NOMO-1 (cell line): ENCODE measurements around the gene CD300E.
A peak's percentile ranks its signal among the peaks of the same experiment; 100 is the strongest.
"Not testable (repeated sequence)": the region's sequence is repeated elsewhere in the genome, so short reads cannot be mapped to it uniquely, and the experiment has no call there.

Experiments used
- DNase-seq, 2 experiments: peaks; one replicate each; lab custom pipeline; 2025; ENCODE audit not compliant: unreplicated experiment in 2 of 2; lab: John Stamatoyannopoulos, UW

CD300E gene

GRCh38 chr17:74636541-74637085 lies 13.1 kb upstream of the CD300E start:
- DNase-seq = not testable (repeated sequence)

- no peak for DNase-seq
Measured at GRCh38 chr17:74635418-74635817, 11.9 kb upstream of the CD300E start.

GRCh38 chr17:74633326-74633725 lies 9.8 kb upstream of the CD300E start:
- no peak for DNase-seq

GRCh38 chr17:74632617-74633016 lies 9.1 kb upstream of the CD300E start:
- peak in 1 of 2 experiments; percentile 17 for DNase-seq

GRCh38 chr17:74631468-74632450 lies 8.2 kb upstream of the CD300E start:
- DNase-seq = peak; percentile 87 to 98

GRCh38 chr17:74630251-74630650 lies 6.7 kb upstream of the CD300E start:
- not testable (repeated sequence) for DNase-seq

- DNase-seq = no peak
Measured at GRCh38 chr17:74625661-74626060, 2.1 kb upstream of the CD300E start.

- DNase-seq = no peak
Measured at GRCh38 chr17:74624131-74624530, 593 bp upstream of the CD300E start.

GRCh38 chr17:74619077-74619673 lies 4.4 kb downstream of the CD300E start:
- no peak for DNase-seq

GRCh38 chr17:74618451-74618850 lies 5.1 kb downstream of the CD300E start:
- no peak for DNase-seq

- DNase-seq = no peak
Measured at GRCh38 chr17:74616696-74617095, 6.8 kb downstream of the CD300E start.

GRCh38 chr17:74612046-74612445 lies 11.5 kb downstream of the CD300E start:
- no peak for DNase-seq

- DNase-seq = no peak
Measured at GRCh38 chr17:74610108-74610507, 13.4 kb downstream of the CD300E start.

- DNase-seq = no peak
Measured at GRCh38 chr17:74608511-74608910, 15.0 kb downstream of the CD300E start.

GRCh38 chr17:74607221-74607620 lies 16.3 kb downstream of the CD300E start:
- peak in 1 of 2 experiments; percentile 37 for DNase-seq

GRCh38 chr17:74606050-74606449 lies 17.5 kb downstream of the CD300E start:
- no peak for DNase-seq

- DNase-seq = no peak
Measured at GRCh38 chr17:74605361-74605760, 18.2 kb downstream of the CD300E start.

- no peak for DNase-seq
Measured at GRCh38 chr17:74604761-74605160, 18.8 kb downstream of the CD300E start.

GRCh38 chr17:74604200-74604599 lies 19.3 kb downstream of the CD300E start:
- DNase-seq = no peak

GRCh38 chr17:74603746-74604145 lies 19.8 kb downstream of the CD300E start:
- DNase-seq = no peak

- peak; percentile 58 to 64 for DNase-seq
Measured at GRCh38 chr17:74603037-74603635, 20.4 kb downstream of the CD300E start.
